OCI-LY1 (cell line): Measurements from ENCODE around the gene OTOF.

Experiments used
- H2AFZ ChIP-seq: fragments of 200-600 bp; sonication (generic), shearing (Covaris generic); 2 replicates; pipeline ENCODE4 v1.6.0; 2014; ENCODE audit warnings: antibody characterized with exemption, mild to moderate bottlenecking, low read length
- H3F3A ChIP-seq: fragments of 200-600 bp; sonication (generic), shearing (Covaris generic); 2 replicates; pipeline ENCODE4 v1.6.0; 2014; ENCODE audit warnings: mild to moderate bottlenecking, antibody characterized with exemption, low read length, moderate library complexity; ENCODE audit not compliant: insufficient read depth
- H3K27ac ChIP-seq: fragments of 200-600 bp; sonication (generic); 2 replicates; pipeline ENCODE4 v1.5.1; 2014; ENCODE audit warnings: low read length, mixed run types, mild to moderate bottlenecking, low read depth; ENCODE audit not compliant: poor library complexity, severe bottlenecking
- H3K27me3 ChIP-seq: fragments of 200-600 bp; sonication (generic); 2 replicates; pipeline ENCODE4 v1.6.0; 2014; ENCODE audit warnings: antibody characterized with exemption, mild to moderate bottlenecking, low read length, moderate library complexity; ENCODE audit not compliant: insufficient read depth
- H3K36me3 ChIP-seq: fragments of 200-600 bp; sonication (generic); 2 replicates; pipeline ENCODE4 v1.6.1; 2014; ENCODE audit warnings: mild to moderate bottlenecking, antibody characterized with exemption, low read length, moderate library complexity, mixed read lengths; ENCODE audit not compliant: insufficient read depth
- H3K4me1 ChIP-seq: fragments of 200-600 bp; sonication (generic); 2 replicates; pipeline ENCODE4 v1.5.1; 2014; ENCODE audit warnings: mild to moderate bottlenecking, low read length, moderate library complexity; ENCODE audit not compliant: insufficient read depth, severe bottlenecking
- H3K4me2 ChIP-seq: fragments of 200-600 bp; sonication (generic), shearing (Covaris generic); 2 replicates; pipeline ENCODE4 v1.6.1; 2014; ENCODE audit warnings: low read length
- H3K4me3 ChIP-seq: fragments of 200-600 bp; sonication (generic); 2 replicates; pipeline ENCODE4 v1.5.1; 2014; ENCODE audit warnings: low read length, low read depth, mild to moderate bottlenecking, mixed read lengths; ENCODE audit not compliant: poor library complexity, severe bottlenecking
- H3K79me2 ChIP-seq: fragments of 200-600 bp; shearing (Covaris generic); 2 replicates; pipeline ENCODE4 v1.6.1; 2016; ENCODE audit warnings: mixed run types, low read length, mixed read lengths; ENCODE audit not compliant: insufficient read depth
- H3K9ac ChIP-seq: fragments of 200-600 bp; sonication (generic), shearing (Covaris generic); 2 replicates; pipeline ENCODE4 v1.6.1; 2014; ENCODE audit warnings: mild to moderate bottlenecking, low read length, mixed read lengths
- H3K9me2 ChIP-seq: fragments of 200-600 bp; sonication (generic), shearing (Covaris generic); 2 replicates; pipeline ENCODE4 v1.6.1; 2014; ENCODE audit warnings: low read depth, mild to moderate bottlenecking, low read length, mixed read lengths
- H3K9me3 ChIP-seq: fragments of 200-600 bp; shearing (Covaris generic); 2 replicates; pipeline ENCODE4 v1.6.1; 2014; ENCODE audit warnings: low read length, mixed read lengths
- H4K20me1 ChIP-seq: fragments of 200-600 bp; sonication (generic), shearing (Covaris generic); 2 replicates; pipeline ENCODE4 v1.6.0; 2016; ENCODE audit warnings: mild to moderate bottlenecking, low read length; ENCODE audit not compliant: insufficient read depth
- EZH2 ChIP-seq: fragments of 200-600 bp; sonication (generic), shearing (Covaris generic); IDR thresholded peaks from 2 replicates; pipeline ENCODE4 v1.8.0; 2017; ENCODE audit warnings: borderline replicate concordance, mixed run types, mild to moderate bottlenecking, antibody characterized with exemption, low read length, moderate library complexity, mixed read lengths
- TF ChIP-seq, protein P1 (sequence below): fragments of 200-600 bp; sonication (generic), shearing (Covaris generic); IDR thresholded peaks from 2 replicates; pipeline ENCODE4 v1.5.1; 2017; ENCODE audit warnings: mild to moderate bottlenecking, antibody characterized with exemption, low read length, moderate library complexity, mixed read lengths

Gene OTOF

DNA sequence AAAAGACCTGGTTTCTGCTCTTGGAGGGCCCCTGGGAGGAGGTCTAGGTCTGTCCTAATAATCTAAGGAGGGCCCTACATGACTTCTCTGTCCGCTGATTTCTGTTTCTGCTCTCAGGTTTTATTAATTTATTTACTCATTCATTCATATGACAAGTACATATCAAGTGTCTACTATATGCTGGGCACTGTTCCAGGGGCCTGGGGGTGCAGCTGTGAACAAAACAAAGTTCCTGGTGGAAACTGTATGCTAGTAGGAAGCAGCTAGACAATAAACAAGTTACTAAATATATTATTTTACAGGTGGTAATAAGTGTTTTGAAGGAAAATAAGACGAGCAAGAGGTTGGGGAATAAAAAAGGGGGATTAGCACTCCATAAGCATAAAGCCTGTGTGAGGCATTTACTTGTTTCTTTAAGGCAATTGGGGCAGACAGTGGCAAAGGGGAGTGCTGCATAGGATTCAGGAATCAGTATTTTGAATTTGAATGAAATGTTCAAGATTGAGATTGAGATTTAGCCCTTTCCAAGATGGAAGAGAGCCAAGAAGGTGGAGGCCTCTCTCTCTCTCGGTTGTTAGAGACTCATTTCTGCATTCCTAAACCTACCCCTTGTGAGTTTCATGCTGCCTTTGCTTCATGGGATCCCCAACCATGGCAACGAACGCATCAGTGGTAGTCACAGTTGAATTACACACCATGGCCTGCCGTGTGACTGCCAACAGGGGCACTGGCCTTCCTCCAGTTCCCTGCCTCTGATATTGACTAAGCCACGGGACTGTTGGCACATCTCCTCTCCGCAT, 47.9 kb downstream of the OTOF start:
- H3K4me1 ChIP-seq = no peaks in the 10 kb centered on the region
- no peak overlapping the region for H3K4me3 ChIP-seq
- H3K4me2 ChIP-seq = no peak overlapping the region
- no peak overlapping the region for H2AFZ ChIP-seq
- TF ChIP-seq, protein P1, sequence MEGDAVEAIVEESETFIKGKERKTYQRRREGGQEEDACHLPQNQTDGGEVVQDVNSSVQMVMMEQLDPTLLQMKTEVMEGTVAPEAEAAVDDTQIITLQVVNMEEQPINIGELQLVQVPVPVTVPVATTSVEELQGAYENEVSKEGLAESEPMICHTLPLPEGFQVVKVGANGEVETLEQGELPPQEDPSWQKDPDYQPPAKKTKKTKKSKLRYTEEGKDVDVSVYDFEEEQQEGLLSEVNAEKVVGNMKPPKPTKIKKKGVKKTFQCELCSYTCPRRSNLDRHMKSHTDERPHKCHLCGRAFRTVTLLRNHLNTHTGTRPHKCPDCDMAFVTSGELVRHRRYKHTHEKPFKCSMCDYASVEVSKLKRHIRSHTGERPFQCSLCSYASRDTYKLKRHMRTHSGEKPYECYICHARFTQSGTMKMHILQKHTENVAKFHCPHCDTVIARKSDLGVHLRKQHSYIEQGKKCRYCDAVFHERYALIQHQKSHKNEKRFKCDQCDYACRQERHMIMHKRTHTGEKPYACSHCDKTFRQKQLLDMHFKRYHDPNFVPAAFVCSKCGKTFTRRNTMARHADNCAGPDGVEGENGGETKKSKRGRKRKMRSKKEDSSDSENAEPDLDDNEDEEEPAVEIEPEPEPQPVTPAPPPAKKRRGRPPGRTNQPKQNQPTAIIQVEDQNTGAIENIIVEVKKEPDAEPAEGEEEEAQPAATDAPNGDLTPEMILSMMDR = no peak
- no peak for TF ChIP-seq EZH2
- no peaks in the 10 kb centered on the region for H3K36me3 ChIP-seq
- no peaks in the 10 kb centered on the region for H4K20me1 ChIP-seq
- H3K27ac ChIP-seq = no peak overlapping the region
- H3K27me3 ChIP-seq = no peaks in the 10 kb centered on the region; the same call in 1 of the 2 replicates
- 0 out of 2 replicates have a peak, but pooled peaks cover 3% of the 10 kb centered on the region for H3K9me3 ChIP-seq
- H3F3A ChIP-seq = no peaks in the 10 kb centered on the region
- no peaks in the 10 kb centered on the region for H3K9me2 ChIP-seq
- no peak overlapping the region for H3K9ac ChIP-seq
- no peaks in the 10 kb centered on the region for H3K79me2 ChIP-seq

DNA sequence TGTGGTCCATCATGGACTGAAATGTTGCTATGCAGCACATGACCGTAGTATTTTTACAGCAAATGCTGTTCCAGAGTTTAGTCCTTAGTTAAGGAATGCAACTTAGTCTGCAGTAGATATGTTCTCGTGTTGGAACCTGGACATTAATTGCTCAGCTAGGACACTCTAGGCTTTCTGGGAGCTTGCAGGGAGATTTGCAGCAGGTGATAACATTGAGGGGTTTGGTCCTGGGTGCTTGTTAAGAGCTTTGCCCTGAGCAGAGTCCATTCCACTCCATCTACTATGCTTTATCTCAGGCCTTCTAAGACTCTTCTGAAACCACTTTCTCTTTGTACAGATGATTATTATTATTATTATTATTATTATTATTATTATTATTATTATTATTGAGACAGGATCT, 49.1 kb downstream of the OTOF start:
- no peaks in the 10 kb centered on the region for H3F3A ChIP-seq
- no peaks in the 10 kb centered on the region for H3K9me2 ChIP-seq
- no peaks in the 10 kb centered on the region for H3K36me3 ChIP-seq
- no peak overlapping the region for H3K4me2 ChIP-seq
- H3K9ac ChIP-seq = no peak overlapping the region
- no peak overlapping the region for H3K4me3 ChIP-seq
- H3K27ac ChIP-seq = no peak overlapping the region
- H3K9me3 ChIP-seq = 0 out of 2 replicates have a peak, but pooled peaks cover 3% of the 10 kb centered on the region
- TF ChIP-seq EZH2 = no peak
- TF ChIP-seq, protein P1 = no peak
- no peaks in the 10 kb centered on the region for H4K20me1 ChIP-seq
- no peaks in the 10 kb centered on the region for H3K79me2 ChIP-seq
- no peaks in the 10 kb centered on the region; the same call in 1 of the 2 replicates for H3K27me3 ChIP-seq
- no peaks in the 10 kb centered on the region for H3K4me1 ChIP-seq
- no peak overlapping the region for H2AFZ ChIP-seq

DNA sequence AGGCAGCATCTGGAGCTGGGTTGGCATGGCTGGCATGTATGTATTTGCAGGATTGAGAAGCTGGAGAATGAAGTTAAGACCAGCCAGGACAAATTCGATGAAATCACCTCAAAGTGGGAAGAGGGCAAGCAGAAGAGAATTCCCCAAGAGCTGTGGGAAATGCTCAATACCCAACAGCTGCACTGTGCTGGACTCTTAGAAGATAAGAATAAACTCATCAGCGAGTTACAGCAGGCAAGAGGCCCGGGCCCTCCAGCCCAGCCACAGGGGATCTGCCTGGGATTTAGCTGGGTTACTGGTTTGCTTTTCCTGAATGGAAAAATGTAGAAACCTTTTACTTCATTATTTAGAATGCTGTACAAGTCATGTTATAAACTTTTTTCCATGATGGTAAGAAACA, 53.7 kb downstream of the OTOF start:
- TF ChIP-seq, protein P1 = no peak
- no peak for TF ChIP-seq EZH2
- Histone ChIP-seq H3K79me2 (no peaks in the 10 kb centered on the region), H3F3A (no peaks in the 10 kb centered on the region), H3K4me2 (no peak overlapping the region), H3K36me3 (no peaks in the 10 kb centered on the region), H2AFZ (no peak overlapping the region), H3K4me3 (no peak overlapping the region), H3K4me1 (no peaks in the 10 kb centered on the region), H3K9ac (no peak overlapping the region), H3K27ac (no peak overlapping the region), H3K9me3 (0 out of 2 replicates have a peak, but pooled peaks cover 3% of the 10 kb centered on the region), H4K20me1 (no peaks in the 10 kb centered on the region), H3K9me2 (no peaks in the 10 kb centered on the region), H3K27me3 (no peaks in the 10 kb centered on the region; the same call in 1 of the 2 replicates)
